ENCODE results near the gene JSRP1. TPM values are rescaled to one million over a fixed set of nuclear protein-coding genes. Genes with fewer than 3 reads are reported as not detected.

JSRP1 gene
- total and polyA plus RNA-seq, 2 of the 8 experiments (the other 6 are each of a cell fraction or from before 2014, with no cell fraction given) = 0.24 to 0.56 TPM

GRCh38 chr19:2302319-2303210, 46.3 kb upstream of the JSRP1 start:
- Histone ChIP-seq H4K8ac (ENCODE audit: extremely low read depth, insufficient read depth, low read length) (0 out of 2 replicates have a peak overlapping the region, but pooled peaks have one; percentile 75), H3K79me2 (ENCODE audit: control insufficient read depth in 1 of 2, insufficient read depth in 2 of 2, low read length in 2 of 2) (no peaks in the 10 kb centered on the region), H2BK20ac (ENCODE audit: low read length) (peak overlapping the region; percentile 61; the same call in 1 of the 2 replicates), H3K4ac (replicated peaks; ENCODE audit: insufficient read length, low read depth, low read length) (no peak overlapping the region), H3K4me2 (ENCODE audit: insufficient read depth in 1 of 2, low read depth in 2 of 2, low read length in 2 of 2) (peak overlapping the region; percentile 24 to 90; a peak in 3 of 4 replicates), H3K9me3 (ENCODE audit: insufficient read depth in 2 of 2, low read depth in 1 of 2, low read length in 1 of 2) (no peaks in the 10 kb centered on the region), H4K91ac (replicated peaks; ENCODE audit: insufficient read length, low read length) (peak overlapping the region; percentile 66), H3K9ac (replicated peaks in 1 of 4; ENCODE audit: extremely low read depth in 1 of 4, low read depth in 3 of 4, low read length in 3 of 4) (no peak overlapping the region), H2AK5ac (ENCODE audit: low read depth, low read length) (no peak overlapping the region), H2BK15ac (ENCODE audit: low read length) (no peak overlapping the region), H3K23ac (ENCODE audit: insufficient read length) (no peak overlapping the region), H2BK120ac (replicated peaks; ENCODE audit: low read depth, low read length) (no peak overlapping the region), H2BK5ac (ENCODE audit: low read depth, low read length) (peak overlapping the region; percentile 55; the same call in 1 of the 2 replicates), H3K79me1 (ENCODE audit: low read depth, low read length) (no peaks in the 10 kb centered on the region), H2BK12ac (ENCODE audit: low read depth, low read length) (peak overlapping the region; percentile 27; the same call in 1 of the 2 replicates), H3K4me3 (ENCODE audit: extremely low read depth in 1 of 4, insufficient read depth in 2 of 4, low read depth in 3 of 4, low read length in 4 of 4) (peak overlapping the region in 3 of 4 experiments; percentile 29 to 54 (median 32); a peak in 5 of 8 replicates), H3K27me3 (replicated peaks in 1 of 4; ENCODE audit: control insufficient read depth in 3 of 4, extremely low read depth in 1 of 4, insufficient read depth in 3 of 4, low read length in 3 of 4) (peaks cover 0 to 30% (median 19%) of the 10 kb centered on the region in 4 experiments; a peak in 6 of 7 replicates), H3K14ac (ENCODE audit: insufficient read length) (no peak overlapping the region), H3K23me2 (ENCODE audit: low read depth, low read length) (no peaks in the 10 kb centered on the region; the same call in 1 of the 2 replicates), H4K20me1 (replicated peaks in 1 of 2; ENCODE audit: control insufficient read depth in 1 of 2, insufficient read depth in 2 of 2, low read length in 2 of 2) (peaks cover 0 to 4% of the 10 kb centered on the region in 2 experiments), H3K4me1 (replicated peaks in 1 of 4; ENCODE audit: control insufficient read depth in 3 of 4, insufficient read depth in 4 of 4, low read length in 3 of 4) (peaks cover 0 to 12% (median 8%) of the 10 kb centered on the region in 4 experiments; a peak in 5 of 7 replicates), H2AFZ (ENCODE audit: low read length) (no peak overlapping the region), H3K18ac (ENCODE audit: extremely low read depth, low read length) (no peak overlapping the region; the same call in 1 of the 2 replicates), H4K5ac (ENCODE audit: insufficient read length, low read depth, low read length) (no peak overlapping the region), H3K56ac (replicated peaks; ENCODE audit: insufficient read length, low read depth, low read length) (peak overlapping the region; percentile 19), H3K27ac (ENCODE audit: low read depth, low read length) (no peak overlapping the region), H3K36me3 (ENCODE audit: control insufficient read depth in 2 of 4, insufficient read depth in 4 of 4, low read length in 3 of 4) (no peaks in the 10 kb centered on the region)
- peak; percentile 57 for TF ChIP-seq MAX (IDR thresholded peaks at IDR 0.05)
- TF ChIP-seq CREB1 (IDR thresholded peaks at IDR 0.05) = peak; percentile 70
- TF ChIP-seq SIN3A (conservative IDR thresholded peaks at IDR 0.05 in 1 of 2, IDR thresholded peaks at IDR 0.05 in 1 of 2; ENCODE audit: low read depth in 1 of 2, low read length in 2 of 2) = peak in 1 of 2 experiments; percentile 42; a peak in 1 of 4 replicates
- 0 out of 2 replicates have a peak, but pooled peaks have one; percentile 35 for TF ChIP-seq RBBP5 (IDR thresholded peaks at IDR 0.05; ENCODE audit: borderline replicate concordance, low read depth, low read length)
- no peak for TF ChIP-seq CHD1 (IDR thresholded peaks at IDR 0.05; ENCODE audit: low read depth, low read length)
- TF ChIP-seq JUND (IDR thresholded peaks at IDR 0.05; ENCODE audit: low read length) = peak; percentile 87
- ChIA-PET CTCF (ENCODE audit: partially characterized antibody) (interaction anchor here (0.6 to 2.1 kb wide), 9 partner anchors 9 to 448 kb away, joined by 3 to 11 read pairs (median 4); no protein-coding TSS in a partner anchor), POLR2A (ENCODE audit: partially characterized antibody) (interaction anchor here (0.6 to 1.9 kb wide), 13 partner anchors 8 to 64 kb away, joined by 3 to 7 read pairs (median 3); partner anchors contain the start of gene PEAK3)
- FAIRE-seq = no peak
- DNase-seq (ENCODE audit: low read depth in 1 of 2, low spot score in 2 of 2) = peak in 1 of 2 experiments; percentile 79
- WGBS, 2 experiments (ENCODE audit: extremely low coverage in 1 of 2, insufficient coverage in 1 of 2, insufficient read length in 1 of 2, insufficient replicate concordance in 2 of 2, low coverage in 1 of 2, low lambda C conversion rate in 2 of 2, missing lambda C conversion rate in 1 of 2) = 40% methylated on average over 47 of the region's 62 CpGs; no CpG with 5 or more reads in 1 of the 2 experiments
